K562 (cell line): ENCODE data around the gene MTERF4. TPM values are rescaled to one million over a fixed set of nuclear protein-coding genes. Genes with fewer than 3 reads are reported as not detected.

Source experiments
- ARID4B ChIP-seq: sonication (generic); formaldehyde crosslinking; IDR thresholded peaks from 2 replicates; pipeline ENCODE4 v1.8.0; 2022; ENCODE audit warnings: mild to moderate bottlenecking, missing genetic modification reagents
- ATF1 ChIP-seq, 2 experiments: fragments of 450-650 bp in 1 of 2; IDR thresholded peaks; 2 replicates each; pipeline ENCODE4 v1.6.1; 2016; ENCODE audit warnings: missing compliant biosample characterization in 1 of 2, missing genetic modification characterization in 1 of 2
- CTBP1 ChIP-seq: fragments of 450-650 bp; IDR thresholded peaks from 2 replicates; pipeline ENCODE4 v1.6.1; 2016; ENCODE audit warnings: borderline replicate concordance
- FOS ChIP-seq: IDR thresholded peaks from 3 replicates; pipeline ENCODE4 v1.6.1; 2011; ENCODE audit not compliant: insufficient read length; ENCODE audit errors: extremely low read depth
- FOXP4 ChIP-seq: sonication (generic); formaldehyde crosslinking; IDR thresholded peaks from 2 replicates; pipeline ENCODE4 v1.8.0; 2022; ENCODE audit warnings: mild to moderate bottlenecking, missing genetic modification reagents, borderline replicate concordance
- GTF2F1 ChIP-seq: IDR thresholded peaks from 2 replicates; pipeline ENCODE4 v1.6.1; 2011; ENCODE audit warnings: low read depth, low read length, improper control_type of control experiment
- NFE2 ChIP-seq: IDR thresholded peaks from 2 replicates; pipeline ENCODE4 v1.6.1; 2014; ENCODE audit warnings: antibody characterized with exemption, low read depth
- PHF21A ChIP-seq: fragments of 450-650 bp; IDR thresholded peaks from 2 replicates; pipeline ENCODE4 v1.6.1; 2017; ENCODE audit warnings: low read depth, borderline replicate concordance
- TAF1 ChIP-seq: IDR thresholded peaks from 2 replicates; pipeline ENCODE4 v1.6.1; 2011; ENCODE audit warnings: mild to moderate bottlenecking, low read length, moderate library complexity; ENCODE audit not compliant: insufficient read depth, control insufficient read depth, severe bottlenecking; ENCODE audit errors: extremely low read depth
- TFAP4 ChIP-seq: sonication (generic); formaldehyde crosslinking; IDR thresholded peaks from 2 replicates; pipeline ENCODE4 v1.8.0; 2022; ENCODE audit warnings: missing genetic modification reagents, mild to moderate bottlenecking, moderate library complexity, borderline replicate concordance
- TRIM24 ChIP-seq, 2 experiments: fragments of 450-650 bp; IDR thresholded peaks; 2 replicates each; pipeline ENCODE4 v1.6.1; 2016
- WHSC1 ChIP-seq: IDR thresholded peaks from one replicate; pipeline ENCODE4 v1.6.1; 2012; ENCODE audit warnings: low read length, control low read depth, inconsistent platforms
- XRCC4 ChIP-seq: IDR thresholded peaks from one replicate; pipeline ENCODE4 v1.6.1; 2011; ENCODE audit not compliant: insufficient read depth, insufficient read length; ENCODE audit errors: extremely low read depth
- ZNF121 ChIP-seq: sonication (generic); formaldehyde crosslinking; conservative IDR thresholded peaks from 2 replicates; pipeline ENCODE4 v1.8.0; 2022; ENCODE audit warnings: missing genetic modification reagents
- ZNF184 ChIP-seq: sonication (generic); formaldehyde crosslinking; IDR thresholded peaks from 2 replicates; pipeline ENCODE4 v1.5.0; 2020; ENCODE audit warnings: missing genetic modification reagents
- ZNF24 ChIP-seq: fragments of 450-650 bp; IDR thresholded peaks from 2 replicates; pipeline ENCODE4 v1.6.1; 2016
- ZNF436 ChIP-seq: fragments of 250-450, 450-650 bp; sonication (Bioruptor Pico); formaldehyde crosslinking; IDR thresholded peaks from 2 replicates; pipeline ENCODE4 v1.7.0; 2020; ENCODE audit warnings: mild to moderate bottlenecking
- ZNF655 ChIP-seq: fragments of 250-450 bp; sonication (Bioruptor Pico); IDR thresholded peaks from 2 replicates; pipeline ENCODE4 v1.5.0; 2021
- ZNF696 ChIP-seq: fragments of 250-450 bp; sonication (Bioruptor Pico); conservative IDR thresholded peaks from 2 replicates; pipeline ENCODE4 v1.4.0; 2020; ENCODE audit warnings: mild to moderate bottlenecking, moderate library complexity
- ZNF830 ChIP-seq: fragments of 250-450 bp; sonication (Bioruptor Pico); IDR thresholded peaks from 2 replicates; pipeline ENCODE4 v1.5.0; 2021; ENCODE audit warnings: mild to moderate bottlenecking
- polyA plus RNA-seq, 8 experiments: library from polyadenylated mRNA; depleted of rRNA in 4 of 8; stranded (reverse) in 5 of 8; unstranded in 3 of 8; fragments of >200 nt; fragmentation: Nextera tagmentation in 2 of 8; fragmentation: Illumina TruSeq in 1 of 8; extraction: Ambion mirVana in 2 of 8; extraction: Trizol in 1 of 8; gene quantifications; 2 replicates each; pipeline versions ENCODE4 v1.2.1 to v1.2.3, GENCODE V29; 2011 to 2014; ENCODE audit warnings: inconsistent platforms in 1 of 8, missing spikeins in 1 of 8
- total RNA-seq, 7 experiments: library from RNA; depleted of rRNA in 6 of 7; stranded (reverse); fragments of >200 nt in 6 of 7; fragmentation: Illumina TruSeq in 2 of 7; extraction: Trizol in 2 of 7; gene quantifications; 2 replicates each; pipeline versions ENCODE4 v1.2.1 to v1.2.3, GENCODE V29; 2011 to 2021; ENCODE audit warnings: low replicate concordance in 1 of 7

The MTERF4 gene
- total and polyA plus RNA-seq, 9 of the 15 experiments (the other 6 are each of a cell fraction or from before 2014, with no cell fraction given), result 15.3 to 29.6 (median 21.2) TPM

GRCh38 chr2:241102239-241102803 lies at the start of gene MTERF4 (continued):
- TF ChIP-seq FOXP4 (CRISPR knock-in tag) (no peak), ARID4B (CRISPR knock-in tag) (peak; percentile 88), TFAP4 (peak; percentile 87), ZNF121 (CRISPR knock-in tag) (no peak), WHSC1 (no peak), ZNF655 (no peak), CTBP1 (peak; percentile 84; the same call in 1 of the 2 replicates), ZNF184 (CRISPR knock-in tag) (no peak), FOS (no peak), ZNF436 (CRISPR knock-in tag) (no peak), TRIM24 (IDR thresholded peaks at IDR 0.05) (peak in 1 of 2 experiments; percentile 97; a peak in 2 of 4 replicates), ZNF24 (peak; percentile 60), TAF1 (peak; percentile 93), GTF2F1 (no peak), PHF21A (peak; percentile 56; the same call in 1 of the 2 replicates), NFE2 (0 out of 2 replicates have a peak, but pooled peaks have one; percentile 22), ZNF696 (CRISPR knock-in tag) (no peak), XRCC4 (no peak), ZNF830 (no peak), ATF1 (CRISPR knock-in tag; IDR thresholded peaks at IDR 0.05) (peak; percentile 60), ATF1 (tag; IDR thresholded peaks at IDR 0.05) (peak; percentile 87)
